Neutrophil (primary cell): ENCODE results near the gene CTSH.

ENCODE experiments used
- H3K27ac ChIP-seq: fragments of 200-600 bp; sonication (generic); 2 replicates; pipeline ENCODE4 v1.5.1; 2016; ENCODE audit warnings: mild to moderate bottlenecking, moderate library complexity
- H3K27me3 ChIP-seq: fragments of 200-600 bp; sonication (generic); 2 replicates; pipeline ENCODE4 v1.6.0; 2016; ENCODE audit warnings: mild to moderate bottlenecking
- H3K36me3 ChIP-seq: fragments of 200-600 bp; sonication (generic); 2 replicates; pipeline ENCODE4 v1.5.1; 2017
- H3K4me1 ChIP-seq, 2 experiments: fragments of 200-600 bp in 1 of 2; sonication (generic) in 1 of 2; 1 replicate in 1 of 2; 2 replicates in 1 of 2; pipeline versions ENCODE4 v1.5.1 to v1.6.1; 2013 to 2016; ENCODE audit warnings: low read depth in 1 of 2, low read length in 1 of 2, mild to moderate bottlenecking in 1 of 2, moderate library complexity in 1 of 2; ENCODE audit not compliant: control insufficient read depth in 1 of 2, insufficient read depth in 1 of 2
- H3K4me3 ChIP-seq, 2 experiments: fragments of 200-600 bp in 1 of 2; sonication (generic) in 1 of 2; 1 replicate in 1 of 2; 2 replicates in 1 of 2; pipeline ENCODE4 v1.5.1; 2013 to 2016; ENCODE audit warnings: low read depth in 1 of 2, low read length in 1 of 2, mild to moderate bottlenecking in 1 of 2, moderate library complexity in 1 of 2
- H3K9me3 ChIP-seq: fragments of 200-600 bp; sonication (generic); 2 replicates; pipeline ENCODE4 v1.5.1; 2016
- TF ChIP-seq, protein P1 (sequence below): fragments of 200-600 bp; sonication (generic); IDR thresholded peaks from 2 replicates; pipeline ENCODE4 v1.5.1; 2016; ENCODE audit warnings: antibody characterized with exemption

CTSH gene

GRCh38 chr15:78974272-78974918 lies 29.5 kb upstream of the CTSH start:
- no peaks in the 10 kb centered on the region for H3K9me3 ChIP-seq
- no peak overlapping the region for H3K4me3 ChIP-seq
- H3K36me3 ChIP-seq = no peaks in the 10 kb centered on the region
- TF ChIP-seq, protein P1, sequence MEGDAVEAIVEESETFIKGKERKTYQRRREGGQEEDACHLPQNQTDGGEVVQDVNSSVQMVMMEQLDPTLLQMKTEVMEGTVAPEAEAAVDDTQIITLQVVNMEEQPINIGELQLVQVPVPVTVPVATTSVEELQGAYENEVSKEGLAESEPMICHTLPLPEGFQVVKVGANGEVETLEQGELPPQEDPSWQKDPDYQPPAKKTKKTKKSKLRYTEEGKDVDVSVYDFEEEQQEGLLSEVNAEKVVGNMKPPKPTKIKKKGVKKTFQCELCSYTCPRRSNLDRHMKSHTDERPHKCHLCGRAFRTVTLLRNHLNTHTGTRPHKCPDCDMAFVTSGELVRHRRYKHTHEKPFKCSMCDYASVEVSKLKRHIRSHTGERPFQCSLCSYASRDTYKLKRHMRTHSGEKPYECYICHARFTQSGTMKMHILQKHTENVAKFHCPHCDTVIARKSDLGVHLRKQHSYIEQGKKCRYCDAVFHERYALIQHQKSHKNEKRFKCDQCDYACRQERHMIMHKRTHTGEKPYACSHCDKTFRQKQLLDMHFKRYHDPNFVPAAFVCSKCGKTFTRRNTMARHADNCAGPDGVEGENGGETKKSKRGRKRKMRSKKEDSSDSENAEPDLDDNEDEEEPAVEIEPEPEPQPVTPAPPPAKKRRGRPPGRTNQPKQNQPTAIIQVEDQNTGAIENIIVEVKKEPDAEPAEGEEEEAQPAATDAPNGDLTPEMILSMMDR = no peak
- H3K27me3 ChIP-seq = no peaks in the 10 kb centered on the region
- no peaks in the 10 kb centered on the region for H3K4me1 ChIP-seq
- no peak overlapping the region for H3K27ac ChIP-seq

- Histone ChIP-seq H3K27me3 (no peaks in the 10 kb centered on the region), H3K27ac (no peak overlapping the region), H3K4me3 (no peak overlapping the region), H3K36me3 (no peaks in the 10 kb centered on the region), H3K9me3 (no peaks in the 10 kb centered on the region), H3K4me1 (no peaks in the 10 kb centered on the region)
- TF ChIP-seq, protein P1 = no peak
Observed at GRCh38 chr15:78969687-78970349, 25.0 kb upstream of the CTSH start.

GRCh38 chr15:78968539-78969271 lies 23.9 kb upstream of the CTSH start:
- no peak overlapping the region for H3K27ac ChIP-seq

GRCh38 chr15:78968114-78968513 lies 23.3 kb upstream of the CTSH start:
- Histone ChIP-seq H3K9me3 (no peaks in the 10 kb centered on the region), H3K27ac (no peak overlapping the region), H3K27me3 (no peaks in the 10 kb centered on the region), H3K4me1 (no peaks in the 10 kb centered on the region), H3K4me3 (no peak overlapping the region), H3K36me3 (no peaks in the 10 kb centered on the region)
- TF ChIP-seq, protein P1 = no peak

More at GRCh38 chr15:78968539-78969271, 23.9 kb upstream of the CTSH start:
- H3K4me1 ChIP-seq = no peaks in the 10 kb centered on the region
- H3K36me3 ChIP-seq = no peaks in the 10 kb centered on the region
- TF ChIP-seq, protein P1 = no peak
- H3K27me3 ChIP-seq = no peaks in the 10 kb centered on the region
- no peak overlapping the region for H3K4me3 ChIP-seq
- H3K9me3 ChIP-seq = no peaks in the 10 kb centered on the region

DNA sequence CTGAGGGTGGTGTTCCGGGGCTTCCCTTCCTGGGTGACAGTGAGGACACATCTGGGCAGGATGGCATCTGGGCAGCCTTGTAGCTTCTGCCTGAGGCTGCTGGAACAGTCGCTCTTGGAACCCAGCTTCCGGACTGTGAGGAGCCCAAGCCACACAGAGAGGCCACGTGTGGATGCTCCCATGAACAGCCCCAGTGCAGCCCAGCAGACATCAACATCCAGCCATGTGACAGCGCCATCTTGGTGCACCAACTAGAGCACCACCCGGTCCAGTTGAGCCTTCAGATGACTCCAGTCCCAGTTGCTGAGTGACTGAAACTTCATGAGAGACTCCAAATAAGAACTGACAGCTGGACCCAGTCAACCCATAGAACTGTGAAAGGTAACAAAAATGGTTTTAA lies 15.5 kb upstream of the CTSH start:
- no peaks in the 10 kb centered on the region for H3K36me3 ChIP-seq
- H3K4me3 ChIP-seq = no peak overlapping the region
- peaks cover 3% of the 10 kb centered on the region for H3K27me3 ChIP-seq
- H3K4me1 ChIP-seq = no peaks in the 10 kb centered on the region
- TF ChIP-seq, protein P1 = no peak
- H3K9me3 ChIP-seq = no peaks in the 10 kb centered on the region
- H3K27ac ChIP-seq = no peak overlapping the region
